NCI-H446 treated with DMSO at 0.1 percent for 48 hours (cell line): ENCODE data around the gene CYGB.

Experiments used
- DNase-seq: peaks from one replicate; lab custom pipeline; 2025; lab: John Stamatoyannopoulos, UW

CYGB gene

DNA sequence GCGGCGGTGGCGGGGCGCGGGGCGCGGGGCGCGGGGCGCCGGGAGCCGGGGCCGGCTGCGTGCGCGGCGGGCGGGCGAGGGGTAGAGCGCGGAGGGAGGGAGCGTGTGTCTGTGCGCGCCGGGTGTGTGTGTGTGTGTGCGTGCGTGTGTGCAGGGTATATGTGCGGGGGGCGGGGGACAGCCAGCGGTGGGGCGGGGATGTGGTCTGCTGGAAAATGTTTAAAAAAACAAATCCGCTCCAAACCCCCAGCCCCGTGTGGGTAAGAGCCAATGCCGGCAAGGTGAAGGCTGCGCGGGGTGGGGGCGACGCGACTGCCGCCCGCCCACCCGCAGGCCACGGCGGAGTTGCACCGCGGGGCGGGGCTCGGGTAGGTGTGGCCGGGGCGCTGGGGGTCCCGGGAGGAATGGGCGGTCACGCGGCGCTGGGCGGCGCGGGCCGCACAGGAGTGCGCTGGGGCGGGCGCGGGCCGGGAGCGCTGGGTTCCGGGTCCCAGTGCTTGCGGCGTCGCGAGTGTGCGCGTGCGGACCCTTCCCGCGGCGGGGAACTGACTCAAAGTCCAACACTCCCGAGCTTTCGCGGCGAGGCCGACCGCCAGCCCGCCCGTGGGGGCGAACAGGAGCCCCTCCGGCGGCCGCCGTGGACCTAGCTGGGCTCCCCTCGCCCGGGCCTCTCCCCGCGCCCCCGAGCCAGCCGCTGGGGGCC is at the start of gene CYGB:
CYGB (minus strand) TSS at position 132 of the 703 bp plus-strand sequence. CDS start 167 bp downstream, outside the sequence.
- no peak for DNase-seq

DNA sequence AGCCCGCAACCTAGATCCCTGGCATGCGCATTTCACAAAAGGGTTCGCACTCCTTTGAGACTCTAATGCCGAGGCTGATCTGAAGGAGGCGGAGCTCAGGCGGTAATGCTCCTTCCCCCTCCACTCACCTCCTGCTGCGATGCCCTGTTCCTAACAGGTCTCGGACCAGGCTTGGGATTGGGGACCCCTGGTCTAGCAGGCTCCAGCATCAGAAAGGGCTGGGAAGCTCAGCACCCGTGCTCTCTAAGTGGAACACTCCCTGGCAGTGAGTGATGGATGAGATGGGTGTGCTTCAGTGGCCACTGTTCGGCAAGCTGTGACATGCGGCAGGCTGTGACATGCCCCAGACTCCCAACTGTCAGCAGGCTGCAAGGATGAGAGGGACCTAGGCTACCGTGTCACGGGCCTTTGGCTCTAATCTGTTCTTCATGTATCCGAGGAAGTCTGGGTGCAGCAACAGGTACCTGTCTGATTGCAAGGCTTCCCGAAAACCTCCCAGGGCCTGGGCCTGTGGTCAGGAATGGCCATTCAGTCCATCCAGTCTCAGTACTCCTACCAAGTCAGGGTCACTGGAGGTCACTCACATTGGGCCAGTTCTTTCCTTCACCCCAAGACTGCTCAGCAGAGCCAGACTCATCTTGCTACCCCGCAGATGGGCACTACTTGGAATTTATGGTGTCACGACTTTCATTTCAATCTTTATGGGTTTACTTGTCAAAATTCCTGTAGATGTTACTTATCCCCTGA is 49.4 kb upstream of the CYGB start:
- no peak for DNase-seq

DNA sequence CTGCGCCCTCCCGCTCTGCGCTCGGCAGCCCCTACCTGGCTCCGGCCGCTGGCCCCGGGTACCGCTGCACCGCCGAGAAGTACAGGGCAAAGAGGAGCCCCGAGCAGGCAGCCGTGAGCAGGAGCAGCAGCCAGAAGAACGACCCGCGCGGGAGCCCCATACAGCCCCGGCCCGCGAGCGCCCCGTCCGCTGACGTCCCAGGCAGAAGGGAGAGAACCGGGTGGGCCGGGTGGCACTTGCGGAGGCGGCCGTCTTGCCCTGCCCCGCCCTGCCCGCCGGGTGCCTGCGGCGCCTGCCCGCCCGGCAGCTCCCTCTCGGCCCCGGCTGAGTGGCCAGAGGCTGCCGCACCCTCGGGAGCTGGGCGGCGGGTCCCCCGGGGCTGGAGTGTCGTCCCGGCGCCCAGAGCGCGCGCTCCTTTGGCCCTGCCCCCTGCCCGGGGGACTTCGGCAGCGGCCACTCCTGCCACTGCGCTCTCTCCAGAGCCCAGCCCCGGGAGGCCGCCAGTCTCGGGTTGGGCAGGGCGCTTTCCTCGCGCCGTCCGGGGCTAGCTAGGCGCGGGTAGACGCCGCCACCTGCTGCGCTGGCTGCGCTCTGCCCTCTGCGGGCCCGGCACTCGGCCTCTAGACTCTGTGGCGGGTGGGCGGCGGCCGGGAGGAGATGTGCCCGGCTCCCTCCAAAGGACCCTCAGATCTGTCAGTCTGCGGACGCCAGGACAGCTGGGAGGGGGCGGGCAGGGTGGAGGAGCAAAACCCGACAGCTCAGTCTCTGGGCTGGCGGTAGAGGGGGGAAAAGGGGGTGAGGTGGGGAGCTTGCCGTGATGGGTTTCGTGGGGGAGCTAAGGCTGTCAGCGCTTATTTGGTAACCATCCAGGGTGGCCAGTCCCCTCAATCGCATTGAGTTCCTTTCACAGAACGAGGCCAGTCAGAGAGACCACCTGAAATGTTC is 48.4 kb upstream of the CYGB start, which contains the start of gene ST6GALNAC2:
ST6GALNAC2 (minus strand) TSS at position 212 of the 945 bp plus-strand sequence; CDS start at position 160, 52 bp downstream.
- no peak for DNase-seq

DNA sequence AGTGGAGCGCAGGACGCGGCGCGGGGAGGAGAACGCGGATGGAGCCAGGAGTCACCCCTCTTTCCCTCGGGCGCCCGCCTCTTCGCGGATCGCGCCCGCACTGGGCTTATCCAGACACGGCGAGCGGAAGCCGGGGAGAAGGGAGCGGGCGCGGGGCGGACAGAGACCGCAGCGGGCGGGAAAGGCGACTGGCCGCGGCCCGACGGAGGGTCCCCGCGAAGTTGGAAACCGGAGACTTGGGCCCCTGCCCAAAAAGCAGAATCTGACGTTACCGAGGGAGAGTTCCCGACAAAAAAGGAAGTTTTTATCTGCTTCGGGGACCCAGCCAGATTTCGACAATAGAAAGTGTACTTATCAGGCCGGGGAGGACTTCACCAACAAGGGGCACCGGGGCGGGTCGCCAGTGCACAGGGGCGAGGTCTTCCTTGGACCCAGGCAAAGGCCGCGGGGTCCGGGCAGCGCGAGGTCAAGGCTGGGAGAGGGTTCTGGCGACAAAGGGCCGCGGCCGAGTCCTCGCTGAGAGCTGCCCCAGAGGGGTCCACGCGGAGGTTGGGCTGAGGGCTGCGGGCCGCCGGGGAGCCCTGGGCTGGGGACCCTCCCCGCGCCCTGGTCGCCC is 47.6 kb upstream of the CYGB start:
- no peak for DNase-seq

DNA sequence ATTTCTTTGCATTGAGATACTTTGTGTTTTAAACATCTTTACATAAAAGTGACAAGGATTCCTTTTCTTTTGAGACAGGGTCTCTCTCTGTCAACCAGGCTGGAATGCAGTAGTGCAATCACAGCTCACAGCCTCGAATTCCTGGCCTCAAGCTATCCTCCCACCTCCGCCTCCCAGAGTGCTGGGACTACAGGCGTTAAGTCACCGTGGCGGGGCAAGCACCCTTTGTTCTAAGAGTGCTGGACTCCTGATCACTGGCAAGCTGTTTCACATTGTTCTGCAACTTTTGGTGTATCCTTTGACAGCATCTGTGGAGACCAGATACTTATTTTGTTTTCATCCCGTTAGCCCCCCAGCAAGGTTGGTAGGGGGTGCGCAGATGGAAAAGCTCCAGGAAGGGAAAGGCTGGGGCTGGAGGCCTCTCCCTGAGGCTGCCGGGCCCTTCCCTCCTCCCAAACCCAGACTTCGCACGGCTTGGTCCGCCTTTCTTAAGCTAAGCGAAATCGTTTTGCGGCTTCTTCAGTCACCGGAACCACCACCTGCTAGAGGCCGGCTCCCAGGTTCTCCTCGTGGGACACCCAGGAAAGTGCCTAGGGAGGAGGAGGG is 47.0 kb upstream of the CYGB start:
- no peak for DNase-seq

DNA sequence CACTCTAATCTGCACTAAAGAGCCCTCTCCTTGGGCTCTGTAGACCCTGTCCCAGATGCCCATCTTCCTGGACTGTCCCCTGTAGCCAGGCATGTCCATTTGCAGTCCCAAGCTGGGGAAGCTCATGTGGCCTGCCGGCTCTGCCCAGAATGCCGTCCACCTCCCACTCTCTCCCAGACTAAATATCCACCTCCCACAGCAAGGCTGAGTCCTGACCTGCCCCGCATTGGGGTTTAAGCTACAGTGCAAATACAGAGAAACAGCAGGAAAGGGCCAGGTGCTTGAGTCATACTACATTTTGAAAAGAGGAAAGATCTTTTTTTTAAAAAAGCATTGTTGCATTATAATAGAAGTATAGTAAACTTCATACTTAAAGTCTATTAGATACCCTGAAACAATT is 45.2 kb upstream of the CYGB start:
- no peak for DNase-seq

DNA sequence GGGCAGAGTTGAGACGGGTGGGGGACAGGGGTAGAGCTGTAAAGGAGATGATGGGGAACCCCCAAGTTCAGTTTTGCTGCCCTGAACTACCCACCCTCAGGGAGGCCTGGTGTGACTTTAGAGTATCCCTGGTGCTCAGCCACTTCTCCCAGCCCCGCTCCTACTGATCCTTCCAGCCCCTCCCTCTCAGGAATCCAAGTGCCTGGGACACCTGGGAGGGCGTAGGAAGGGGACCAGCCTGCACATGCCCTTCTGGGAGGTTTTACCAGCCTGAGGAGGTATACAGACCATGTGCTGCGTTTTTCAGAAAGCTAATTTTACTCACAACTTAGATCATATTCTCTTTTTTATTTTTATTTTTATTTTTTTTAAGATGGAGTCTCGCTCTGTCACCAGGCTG is 44.0 kb upstream of the CYGB start:
- no peak for DNase-seq

DNA sequence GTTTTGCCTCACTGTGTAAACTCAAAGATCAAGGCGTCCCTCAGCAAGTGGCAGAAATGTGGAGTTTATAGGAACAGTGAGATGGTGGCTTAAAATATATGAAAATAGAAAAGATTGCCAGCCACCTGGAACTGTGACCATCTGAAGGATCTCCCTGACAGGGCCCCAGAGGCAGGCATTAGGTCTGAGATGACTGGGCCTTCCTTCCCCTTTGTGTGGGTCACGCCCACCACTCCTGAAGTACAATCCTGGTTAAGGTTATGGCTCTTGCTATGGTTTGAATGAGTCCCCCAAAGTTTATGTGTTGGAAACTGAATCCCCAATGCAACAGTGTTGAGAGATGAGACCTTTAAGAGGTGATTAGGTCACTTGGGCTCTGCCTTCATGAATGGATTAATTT is 41.8 kb upstream of the CYGB start:
- no peak for DNase-seq

DNA sequence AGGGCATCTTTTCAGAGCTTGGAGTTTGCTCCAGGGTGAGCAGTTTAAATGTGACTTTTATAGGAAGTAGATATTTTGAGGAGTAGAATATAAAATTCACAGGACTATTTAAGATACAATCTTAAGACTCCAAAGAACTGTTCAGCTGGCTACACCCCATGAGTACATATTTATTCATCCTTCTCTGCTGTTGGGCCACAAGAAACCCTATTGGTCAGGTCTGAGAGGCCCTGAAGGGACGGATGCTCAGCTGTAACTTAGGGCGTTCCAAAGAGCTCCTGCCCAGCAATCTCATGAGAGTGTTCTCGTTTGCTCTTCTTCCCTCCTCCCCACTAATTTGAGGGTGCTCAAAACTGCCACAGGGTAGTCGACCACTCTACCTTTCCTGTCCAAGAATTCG is 40.9 kb upstream of the CYGB start:
- no peak for DNase-seq

DNA sequence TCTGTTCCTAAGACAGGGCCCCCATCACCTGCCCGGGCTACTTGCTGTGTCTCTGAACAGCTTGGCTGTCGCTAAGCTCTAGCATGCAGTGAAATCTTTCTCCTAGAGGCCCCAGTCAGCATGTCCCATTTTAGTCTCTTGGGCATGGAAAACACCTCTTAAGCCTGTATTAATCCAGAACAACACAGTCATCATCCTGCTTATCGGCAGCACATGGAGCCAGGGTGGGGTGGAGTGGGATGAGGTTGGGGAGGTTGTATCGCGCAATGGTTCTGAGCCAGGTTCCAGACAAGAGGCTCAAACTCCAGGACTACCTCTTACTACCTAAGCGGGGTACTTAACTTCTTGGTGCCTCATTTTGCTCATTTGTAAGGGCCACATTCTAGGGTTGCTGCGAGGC is 40.4 kb upstream of the CYGB start:
- DNase-seq, result no peak

DNA sequence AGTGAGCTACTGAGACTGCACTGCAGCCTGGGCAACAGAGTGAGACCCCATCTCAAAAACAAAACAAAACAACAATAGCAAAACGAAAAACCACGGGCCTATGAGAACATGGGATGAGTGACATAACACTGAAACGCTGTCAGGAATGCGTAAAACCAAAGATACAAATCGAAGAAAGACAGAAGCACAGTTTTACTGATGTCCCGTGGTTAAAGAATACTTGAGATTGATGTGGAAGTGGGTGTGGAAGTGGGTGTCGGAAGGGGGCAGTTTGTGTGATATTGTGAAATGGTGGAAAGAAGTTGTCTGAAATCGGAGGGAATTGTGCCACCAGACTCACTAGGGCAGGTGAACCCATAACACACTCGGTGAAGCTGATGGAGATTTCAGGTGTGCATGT is 38.7 kb upstream of the CYGB start:
- no peak for DNase-seq

DNA sequence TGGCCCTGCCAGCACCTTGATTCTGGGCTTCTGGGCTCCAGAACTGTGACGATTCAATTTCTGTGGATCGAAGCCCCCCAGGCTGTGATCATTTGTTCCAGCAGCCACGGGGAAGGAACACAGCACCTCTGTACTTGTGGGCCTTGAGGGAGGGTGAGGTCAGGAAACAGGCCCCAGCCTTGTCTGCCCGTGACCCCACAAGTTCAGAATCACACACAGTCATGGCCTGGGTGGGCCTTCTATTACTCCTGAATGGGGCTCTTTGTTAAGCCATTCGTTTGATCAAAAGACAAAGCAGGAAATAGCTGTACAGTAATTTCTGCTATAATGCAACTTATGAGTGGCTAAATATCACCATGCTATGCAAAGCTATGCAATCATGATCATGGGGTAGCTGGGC is 38.1 kb upstream of the CYGB start:
- no peak for DNase-seq

DNA sequence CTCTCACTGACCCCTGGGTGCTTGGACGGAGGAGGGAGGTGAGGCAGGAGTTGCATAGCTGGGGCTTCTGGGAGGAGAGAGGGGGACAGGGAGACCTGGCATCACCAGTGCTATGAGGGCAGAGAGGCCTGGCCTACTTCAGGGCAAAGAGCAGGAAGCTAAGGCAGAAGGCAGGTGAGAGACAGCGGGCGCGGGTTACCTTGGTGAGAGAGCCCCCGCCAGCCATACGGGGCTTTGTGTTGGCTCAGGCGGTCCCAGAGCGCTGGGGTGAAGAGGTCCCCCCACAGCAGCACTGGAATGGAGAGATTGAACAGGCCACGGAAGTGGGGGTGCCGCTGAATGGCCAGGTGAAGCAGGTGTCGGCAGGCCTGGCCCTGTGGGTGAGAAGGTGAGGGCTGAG is 36.7 kb upstream of the CYGB start:
- no peak for DNase-seq

DNA sequence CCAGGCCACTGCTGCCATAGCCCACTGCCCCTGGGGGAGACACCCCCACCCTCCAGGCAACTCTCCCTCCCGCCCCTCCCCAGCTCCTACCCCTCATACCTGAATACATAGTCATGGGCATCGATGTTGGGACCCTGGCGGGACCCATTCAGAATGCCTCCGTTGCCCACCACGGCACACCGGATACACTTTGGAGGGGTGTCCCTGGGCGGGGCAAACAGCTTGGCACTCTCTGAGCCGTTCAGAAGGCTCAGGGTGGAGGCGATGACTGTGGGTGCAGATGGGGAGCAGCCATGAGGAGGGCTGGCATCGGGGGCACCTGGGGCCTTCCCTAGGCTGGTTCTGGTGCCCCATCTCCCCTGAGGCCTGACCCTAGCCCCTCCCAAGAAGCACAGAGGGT is 35.6 kb upstream of the CYGB start:
- DNase-seq, result no peak

DNA sequence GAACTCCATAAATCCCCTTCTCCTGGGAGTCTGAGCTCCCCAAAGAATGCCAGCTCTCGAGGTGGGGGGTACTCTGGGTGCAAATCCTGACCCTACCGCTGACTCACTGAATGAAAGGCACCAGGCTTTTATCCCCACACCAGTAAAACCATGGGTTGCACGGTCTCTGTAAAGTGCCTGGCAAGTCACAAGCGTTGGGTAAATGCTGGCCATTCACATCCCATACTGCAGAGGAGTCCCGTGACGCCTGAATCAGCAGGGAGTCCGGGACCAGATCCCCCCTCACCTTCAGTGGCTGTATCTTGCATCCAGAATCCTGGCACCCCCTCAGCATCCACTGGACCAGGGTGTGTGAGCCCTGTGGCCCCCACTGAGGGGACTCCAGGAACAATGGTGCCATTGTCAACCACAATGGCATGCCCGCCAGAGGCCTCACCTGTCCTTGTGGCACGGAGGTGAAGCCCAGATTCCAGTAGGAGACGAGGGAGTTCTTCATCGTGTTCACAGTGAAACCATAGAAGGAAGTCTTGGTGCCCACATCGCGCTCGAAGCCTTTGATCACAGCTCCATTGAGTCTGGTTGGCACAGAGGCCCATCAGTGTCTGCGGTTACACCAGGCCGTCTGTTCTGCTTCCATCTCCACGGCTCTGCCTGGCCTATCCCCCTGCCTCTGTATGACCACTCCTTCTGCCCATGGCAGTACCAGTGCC is 34.8 kb upstream of the CYGB start:
- DNase-seq, result no peak

DNA sequence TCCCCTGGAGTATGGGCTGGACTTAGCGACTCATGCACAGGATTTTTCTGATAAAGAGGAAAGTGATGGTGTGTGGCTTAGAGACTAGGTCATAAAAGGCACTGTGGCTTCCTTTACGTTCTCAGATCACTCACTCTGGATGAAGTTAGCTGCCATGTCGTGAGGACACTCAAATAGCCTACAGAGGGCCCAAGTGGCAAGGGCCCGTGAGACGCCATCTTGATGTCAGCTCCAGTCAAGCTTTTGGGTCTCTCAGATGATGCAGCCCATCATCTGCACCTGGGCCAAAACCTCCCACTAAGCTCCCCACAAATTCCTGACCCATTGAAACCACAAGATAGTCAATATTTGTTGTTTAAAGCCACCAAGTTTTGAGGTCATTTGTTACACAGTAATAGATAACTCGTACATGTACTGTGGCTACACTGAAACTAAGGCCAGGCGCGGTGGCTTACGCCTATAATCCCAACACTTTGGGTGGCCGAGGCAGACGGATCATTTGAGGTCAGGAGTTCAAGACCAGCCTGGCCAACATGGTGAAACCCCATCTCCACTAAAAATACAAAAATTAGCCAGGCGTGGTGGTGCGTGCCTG is 33.5 kb upstream of the CYGB start:
- DNase-seq, result no peak

DNA sequence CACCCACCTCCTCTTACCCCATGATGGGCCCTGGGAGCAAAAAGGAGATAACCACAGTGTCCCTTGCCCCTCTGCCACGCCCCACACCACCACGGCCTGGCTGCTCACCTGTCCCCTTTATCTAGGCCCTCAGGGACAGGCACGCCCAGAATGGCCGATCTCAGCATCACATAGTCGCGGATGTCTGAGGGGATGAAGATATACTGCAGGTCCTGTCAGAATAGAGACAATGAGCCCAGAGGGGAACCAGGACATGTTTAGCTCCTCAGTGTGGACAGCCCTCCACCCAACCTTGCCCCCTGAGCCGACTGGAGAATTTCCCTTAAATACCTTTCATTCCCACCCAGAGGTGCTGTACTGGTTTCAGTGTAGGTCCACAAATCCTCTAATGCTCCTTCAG is 32.9 kb upstream of the CYGB start:
- DNase-seq, result no peak

DNA sequence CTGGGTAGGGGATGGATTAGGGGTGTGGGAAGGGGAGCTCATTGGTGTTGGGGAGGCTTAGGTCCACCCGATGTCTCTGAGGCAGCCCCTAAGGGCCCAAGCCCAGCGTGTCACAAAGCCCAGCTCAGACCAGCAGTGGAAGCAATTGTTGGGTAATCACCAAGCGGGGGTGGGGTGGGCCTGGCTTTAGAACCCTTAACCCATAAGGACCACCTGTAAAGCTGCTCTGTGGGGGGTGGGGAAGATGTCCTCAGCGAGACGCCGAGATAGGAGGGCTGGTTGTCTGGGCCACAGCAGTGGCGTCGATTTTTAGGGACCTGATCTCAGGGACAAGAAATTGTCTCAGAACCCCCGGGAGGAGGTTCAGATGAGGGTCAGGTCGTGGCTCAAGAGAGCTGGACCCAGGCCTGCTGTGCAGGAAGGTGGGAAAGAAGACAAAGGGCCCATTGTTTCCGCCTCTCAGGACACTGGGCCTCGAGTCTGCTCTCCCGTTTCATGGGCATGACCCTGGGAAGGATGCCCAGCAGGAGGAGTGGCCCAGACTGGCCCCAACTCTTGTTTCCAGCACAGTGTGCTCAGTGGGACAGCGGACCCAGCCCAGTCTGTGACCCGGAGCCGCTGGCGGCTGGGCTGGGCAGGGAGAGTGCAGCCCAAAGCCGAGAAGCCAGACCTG is 32.2 kb upstream of the CYGB start:
- DNase-seq, result no peak

DNA sequence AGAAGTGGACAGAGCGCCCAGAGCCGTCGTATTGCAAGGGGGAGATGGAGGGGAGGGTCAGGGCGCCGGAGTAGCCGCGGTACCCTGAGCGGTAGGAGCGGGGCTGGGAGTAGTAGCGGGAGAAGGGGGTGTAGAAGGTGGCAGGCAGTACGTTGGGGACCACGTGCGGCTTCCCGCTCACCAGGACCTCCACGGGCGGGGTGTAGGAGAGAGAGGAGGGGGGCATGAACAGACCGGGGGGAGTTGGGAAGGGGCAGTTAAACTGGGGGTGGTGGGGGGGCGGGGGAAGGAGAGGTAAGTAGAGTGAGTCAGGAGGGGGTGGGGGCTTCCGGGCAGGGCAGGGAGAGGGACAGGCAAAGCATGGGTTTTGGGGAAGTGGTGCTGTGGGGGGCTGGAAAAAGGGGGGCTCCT is 31.3 kb upstream of the CYGB start:
- DNase-seq, result no peak
